ENCODE results near the gene LYST.

DNA sequence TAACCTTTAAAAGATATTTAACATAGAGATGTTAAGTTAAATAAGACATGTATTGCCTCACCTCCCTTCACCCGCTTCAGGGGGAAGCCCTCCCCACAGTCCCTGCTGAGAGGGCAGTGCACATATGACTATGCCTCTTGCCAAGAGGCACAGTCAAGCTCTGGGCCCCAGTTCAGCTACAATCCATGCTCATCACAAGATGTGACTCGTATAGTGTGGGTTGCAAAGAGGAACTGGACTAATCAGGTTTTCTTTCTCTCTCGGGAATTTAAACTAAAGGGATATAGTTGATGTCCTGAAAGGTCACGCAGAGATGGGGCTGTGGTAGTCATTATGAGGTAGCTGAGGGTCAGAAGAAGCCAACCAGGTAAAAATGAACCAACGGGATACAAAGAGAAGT is 35.6 kb downstream of the LYST start:
- no peak for TF ChIP-seq EZH2 (IDR thresholded peaks at IDR 0.05)
- TF ChIP-seq POLR2AphosphoS5 (IDR thresholded peaks at IDR 0.05; ENCODE audit: borderline replicate concordance, low read depth, low read length) = no peak

Measured in SK-N-MC (cell line).